Endothelial cell of umbilical vein (primary cell): Measurements from ENCODE around the gene RNU7-1. TPM values are rescaled to one million over a fixed set of nuclear protein-coding genes. Genes with fewer than 3 reads are reported as not detected.

ENCODE experiments used
- BruUV-seq: library from RNA; stranded (reverse); fragments of 400-500 nt; replicated peaks from 2 replicates; lab custom pipeline; 2021; lab: Mats Ljungman, UMichigan
- CTCF ChIA-PET: fragments of 300-600, 350-600 bp; sonication (Branson Sonifier 250); formaldehyde crosslinking; loops from one replicate; lab custom pipeline; 2021; ENCODE audit warnings: antibody characterized with exemption, inconsistent platforms; lab: Charles Lee
- POLR2A ChIA-PET: fragments of 300-600, 350-600 bp; sonication (Branson Sonifier 250); formaldehyde crosslinking; loops from one replicate; lab custom pipeline; 2021; ENCODE audit warnings: antibody characterized with exemption, inconsistent platforms; lab: Charles Lee
- DNase-seq: peaks from one replicate; pipeline ENCODE4 v3.0.0-alpha.2; 2011; ENCODE audit warnings: low read depth, low spot score
- FAIRE-seq: peaks from 2 replicates; lab custom pipeline; 2011; peaks lifted over from hg19 to GRCh38; lab: Jason Lieb, UNC
- H2AFZ ChIP-seq: 2 replicates; pipeline ENCODE4 v1.6.0; 2012; ENCODE audit warnings: low read depth, low read length, control low read depth, inconsistent platforms
- H3K27ac ChIP-seq: 2 replicates; pipeline ENCODE4 v1.5.1; 2011; ENCODE audit warnings: low read depth, mild to moderate bottlenecking, control low read depth, low read length, moderate library complexity; ENCODE audit not compliant: insufficient read depth
- H3K27me3 ChIP-seq, 2 experiments: 2 replicates each; pipeline versions ENCODE4 v1.6.0 to v1.6.1; 2011; ENCODE audit warnings: low read length in 2 of 2, mixed read lengths in 1 of 2; ENCODE audit not compliant: control insufficient read depth in 2 of 2, insufficient read depth in 2 of 2
- H3K36me3 ChIP-seq, 2 experiments: 2 replicates in 1 of 2; 3 replicates in 1 of 2; pipeline ENCODE4 v1.5.1; 2011; ENCODE audit warnings: low read length in 2 of 2, mild to moderate bottlenecking in 1 of 2, moderate library complexity in 1 of 2; ENCODE audit not compliant: control insufficient read depth in 2 of 2, insufficient read depth in 2 of 2; ENCODE audit errors: extremely low read depth in 1 of 2
- H3K4me1 ChIP-seq: 3 replicates; pipeline ENCODE4 v1.5.1; 2011; ENCODE audit warnings: mild to moderate bottlenecking, low read length; ENCODE audit not compliant: control insufficient read depth, insufficient read depth; ENCODE audit errors: extremely low read depth
- H3K4me2 ChIP-seq: 2 replicates; pipeline ENCODE4 v1.6.1; 2011; ENCODE audit warnings: low read length, control low read depth, mixed read lengths; ENCODE audit not compliant: insufficient read depth
- H3K4me3 ChIP-seq, 3 experiments: fragments of 200-600 bp in 1 of 3; sonication (generic), shearing (Covaris generic) in 1 of 3; replicated peaks in 1 of 3; 2 replicates each; pipeline ENCODE4 v1.5.1; 2011 to 2016; ENCODE audit warnings: control low read depth in 3 of 3, low read length in 3 of 3, mild to moderate bottlenecking in 2 of 3, inconsistent platforms in 1 of 3, low read depth in 1 of 3, moderate library complexity in 1 of 3; ENCODE audit not compliant: insufficient read depth in 1 of 3
- H3K79me2 ChIP-seq: 2 replicates; pipeline ENCODE4 v1.6.0; 2012; ENCODE audit warnings: low read length, inconsistent platforms; ENCODE audit not compliant: control insufficient read depth, insufficient read depth
- H3K9ac ChIP-seq: replicated peaks from 2 replicates; pipeline ENCODE3; 2011; ENCODE audit warnings: low read length, control low read depth; ENCODE audit not compliant: insufficient read depth; ENCODE audit errors: extremely low read depth
- H3K9me1 ChIP-seq: replicated peaks from 3 replicates; pipeline ENCODE4 v1.6.0; 2011; ENCODE audit warnings: mild to moderate bottlenecking, low read length; ENCODE audit not compliant: control insufficient read depth, insufficient read depth; ENCODE audit errors: extremely low read depth
- H3K9me3 ChIP-seq: replicated peaks from 2 replicates; pipeline ENCODE4 v1.5.1; 2012; ENCODE audit warnings: low read length, inconsistent platforms; ENCODE audit not compliant: control insufficient read depth, insufficient read depth
- H4K20me1 ChIP-seq: replicated peaks from 2 replicates; pipeline ENCODE3; 2011; ENCODE audit warnings: mild to moderate bottlenecking, low read length; ENCODE audit not compliant: control insufficient read depth, insufficient read depth; ENCODE audit errors: extremely low read depth
- CTCF ChIP-seq, 2 donors: IDR thresholded peaks; 1 replicate in 1 of 2; 2 replicates in 1 of 2; pipeline ENCODE4 v1.5.1; 2011; ENCODE audit warnings: low read length in 2 of 2, mild to moderate bottlenecking in 2 of 2, moderate library complexity in 2 of 2, control low read depth in 1 of 2, inconsistent platforms in 1 of 2, low read depth in 1 of 2; ENCODE audit not compliant: insufficient read depth in 1 of 2; ENCODE audit errors: extremely low read depth in 1 of 2
- FOS ChIP-seq: IDR thresholded peaks from 2 replicates; pipeline ENCODE4 v1.6.1; 2011; ENCODE audit warnings: mild to moderate bottlenecking, low read length, moderate library complexity, borderline replicate concordance; ENCODE audit not compliant: insufficient read depth
- JUN ChIP-seq: IDR thresholded peaks from 2 replicates; pipeline ENCODE4 v1.6.1; 2011; ENCODE audit warnings: borderline replicate concordance, low read depth; ENCODE audit not compliant: insufficient read length, insufficient read depth
- MYC ChIP-seq: IDR thresholded peaks from one replicate; pipeline ENCODE4 v1.6.1; 2011; ENCODE audit warnings: mild to moderate bottlenecking, low read depth, low read length
- POLR2A ChIP-seq: IDR thresholded peaks from 2 replicates; pipeline ENCODE4 v1.6.1; 2012; ENCODE audit warnings: low read depth, mild to moderate bottlenecking, control low read depth, low read length
- dilution Hi-C: fragments of 300-500 bp; cut with MboI; formaldehyde crosslinking; loops from one replicate; pipeline ENCODE4 v1.15.0; 2019; ENCODE audit warnings: low sequenced_read_pairs; ENCODE audit not compliant: extremely low pct_ligation_motif_present
- intact Hi-C: fragments of 100-400 bp; cut with micrococcal nuclease; formaldehyde crosslinking; loops from one replicate; pipeline ENCODE4 v1.10.0; 2022
- polyA plus RNA-seq, 4 experiments: library from polyadenylated mRNA; depleted of rRNA in 3 of 4; stranded (reverse) in 3 of 4; unstranded in 1 of 4; fragments of >200 nt; gene quantifications; 2 replicates each; pipeline versions ENCODE4 v1.2.1 to v1.2.3, GENCODE V29; 2011 to 2012; ENCODE audit warnings: missing spikeins in 1 of 4
- total RNA-seq: library from RNA; stranded (reverse); gene quantifications from 2 replicates; pipeline ENCODE4 v1.2.3, GENCODE V29; 2021

RNU7-1 gene
- total and polyA plus RNA-seq, 2 donors (not counting 3 experiments of a cell fraction or from before 2014, with no cell fraction given), result not detected

GRCh38 chr12:6936194-6936635 is 7.4 kb upstream of the RNU7-1 start:
- H3K36me3 ChIP-seq, result peaks cover 5 to 30% of the 10 kb centered on the region in 2 experiments
- POLR2A ChIA-PET, result interaction anchor here (2.8 kb wide), 1 partner anchor 10 kb away, joined by 16 read pairs; no protein-coding TSS in a partner anchor
- no peak overlapping the region for H3K4me3 ChIP-seq
- H3K4me2 ChIP-seq, result no peak overlapping the region
- peaks cover 3% of the 10 kb centered on the region for H4K20me1 ChIP-seq
- H3K4me1 ChIP-seq, result peaks cover 22% of the 10 kb centered on the region
- no peaks in the 10 kb centered on the region for H3K9me3 ChIP-seq
- no peak overlapping the region for H2AFZ ChIP-seq
- no peak for DNase-seq
- FAIRE-seq, result no peak
- H3K9me1 ChIP-seq, result no peaks in the 10 kb centered on the region
- H3K27me3 ChIP-seq, result no peaks in the 10 kb centered on the region
- H3K79me2 ChIP-seq, result peaks cover 20% of the 10 kb centered on the region
- BruUV-seq, result no TSS peak
- dilution Hi-C loops (no loop called here), intact Hi-C loops (no loop called here)
- no peak overlapping the region for H3K27ac ChIP-seq
- CTCF ChIA-PET, result interaction anchor here (1.4 to 5.3 kb wide), 2 partner anchors 11 to 29 kb away, joined by 4 to 94 read pairs; no protein-coding TSS in a partner anchor
- no peak for TF ChIP-seq CTCF (IDR thresholded peaks at IDR 0.05; ENCODE audit: extremely low read depth in 1 of 2, insufficient read depth in 1 of 2, low read depth in 1 of 2, low read length in 2 of 2)
- TF ChIP-seq JUN, result no peak
- no peak for TF ChIP-seq POLR2A
- TF ChIP-seq MYC, result no peak
- TF ChIP-seq FOS, result no peak
- no peak overlapping the region for H3K9ac ChIP-seq
